HL-60 (cell line): ENCODE measurements around the gene FRAT2.

ENCODE experiments used
- CTCF ChIP-seq: IDR thresholded peaks from one replicate; pipeline ENCODE4 v1.5.1; 2011; ENCODE audit warnings: low read length, control low read depth, inconsistent platforms; ENCODE audit not compliant: insufficient read depth
- POLR2AphosphoS5 ChIP-seq: IDR thresholded peaks from 2 replicates; pipeline ENCODE4 v1.6.1; 2012; ENCODE audit warnings: low read depth

GRCh38 chr10:97300980-97301379, 33.5 kb downstream of the FRAT2 start:
- no peak for TF ChIP-seq CTCF
- no peak for TF ChIP-seq POLR2AphosphoS5
